K562 treated with DMSO at 1 percent for 48 hours (cell line): Measurements from ENCODE around the gene PBRM1. TPM values are rescaled to one million over a fixed set of nuclear protein-coding genes. Genes with fewer than 3 reads are reported as not detected.

ENCODE experiments used
- total RNA-seq: library from RNA; unstranded; fragments of 300-600 nt; gene quantifications from 2 replicates; pipeline ENCODE4 v1.2.3, GENCODE V29; 2022; ENCODE audit warnings: low replicate concordance; ENCODE audit errors: extremely low read depth

The PBRM1 gene
- total RNA-seq: not detected in 2 replicates

DNA sequence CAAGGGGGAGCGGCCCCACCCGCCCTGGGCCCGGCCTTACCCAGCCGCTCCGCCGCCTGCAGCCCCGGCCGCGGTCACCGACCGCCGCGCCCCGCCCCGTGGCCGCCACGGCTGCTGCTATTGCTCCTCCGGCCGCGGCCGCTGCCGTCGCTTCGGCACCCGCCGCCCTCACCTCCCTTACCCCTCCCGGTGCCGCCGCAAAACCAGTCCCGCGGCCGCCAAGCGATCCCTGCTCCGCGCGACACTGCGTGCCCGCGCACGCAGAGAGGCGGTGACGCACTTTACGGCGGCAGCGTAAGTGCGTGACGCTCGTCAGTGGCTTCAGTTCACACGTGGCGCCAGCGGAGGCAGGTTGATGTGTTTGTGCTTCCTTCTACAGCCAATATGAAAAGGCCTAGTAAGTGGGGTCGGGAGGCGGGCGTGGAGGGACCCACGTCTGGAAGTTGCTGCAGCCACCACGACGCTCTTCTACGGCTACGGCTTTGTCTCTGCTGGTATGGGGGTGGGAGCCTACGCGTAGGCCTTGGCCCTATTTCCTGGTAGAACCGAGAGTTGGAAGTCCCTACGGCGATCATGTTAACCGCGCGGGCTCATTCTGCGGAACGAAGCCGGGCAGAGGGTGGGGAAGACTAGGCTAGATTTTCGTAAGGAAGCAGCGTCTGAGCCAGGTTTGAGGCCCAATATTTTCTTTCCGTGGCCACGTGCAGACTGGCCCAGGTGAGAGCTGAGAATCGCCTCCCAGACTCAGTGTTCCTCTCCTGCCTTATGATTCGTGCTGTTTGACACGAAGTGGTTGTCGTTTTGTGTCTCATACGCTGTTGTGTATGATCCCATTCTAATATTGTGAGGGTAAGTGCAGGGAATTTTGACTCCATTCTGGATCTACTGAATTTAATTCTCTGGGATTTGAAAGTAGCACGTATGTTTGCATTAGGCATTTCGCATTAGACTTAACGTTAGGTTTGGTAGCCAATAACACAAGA, at the start of gene PBRM1, which contains the start of gene GNL3:
TSS of gene PBRM1 (minus strand) at position 205 of the 983 bp plus-strand sequence.
TSS of gene GNL3 (plus strand) at position 324 of the 983 bp plus-strand sequence. CDS start at position 385, 61 bp downstream.

DNA sequence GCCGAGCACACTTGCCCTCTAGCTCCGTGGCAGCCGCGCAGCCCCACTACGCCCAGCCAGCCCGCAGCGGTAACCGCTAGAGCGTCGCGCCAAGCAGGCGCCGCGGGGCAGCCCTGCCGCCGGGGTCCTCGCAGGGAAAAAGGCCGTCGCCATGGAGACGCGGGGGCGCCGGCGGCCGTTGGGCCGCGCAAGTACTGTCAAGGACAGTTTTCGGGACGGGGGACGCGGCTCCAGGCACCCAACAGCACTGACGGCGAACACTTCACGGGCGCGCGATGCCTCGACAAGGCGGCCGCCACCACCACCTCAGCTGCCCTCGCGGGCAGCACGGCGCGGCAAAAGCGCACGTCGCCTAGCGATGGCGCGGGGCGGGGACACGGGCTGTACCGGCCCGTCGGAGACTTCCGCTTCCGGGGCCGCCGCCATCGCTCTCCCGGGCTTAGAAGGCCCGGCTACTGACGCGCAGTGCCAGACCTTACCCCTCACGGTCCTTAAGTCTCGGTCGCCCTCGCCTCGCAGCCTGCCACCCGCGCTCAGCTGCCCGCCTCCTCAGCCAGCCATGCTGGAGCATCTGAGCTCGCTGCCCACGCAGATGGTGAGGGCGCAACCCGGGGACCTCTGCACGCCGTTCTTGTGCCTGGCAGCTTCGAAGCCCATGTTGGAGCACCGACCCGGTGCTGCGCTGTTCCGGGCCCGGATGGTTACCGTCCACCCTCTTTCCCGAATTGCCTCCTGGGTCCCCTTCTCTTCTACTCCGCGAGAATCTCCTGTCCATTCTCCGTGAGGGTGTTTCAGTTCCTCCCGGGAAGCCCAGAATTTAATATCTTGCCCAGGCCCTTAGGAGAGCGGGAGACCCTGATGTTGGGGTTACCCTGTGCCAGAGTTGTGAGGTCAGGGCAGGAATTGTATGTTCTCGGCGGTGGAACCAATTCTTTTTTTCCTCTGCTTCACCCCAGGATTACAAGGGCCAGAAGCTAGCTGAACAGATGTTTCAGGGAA, 20.3 kb upstream of the PBRM1 start, which contains the start of the genes GLT8D1 and SPCS1:
TSS of gene GLT8D1 (minus strand) at position 104 of the 999 bp plus-strand sequence. CDS start 5,331 bp downstream, outside the sequence.
TSS of gene SPCS1 (plus strand) at position 419 of the 999 bp plus-strand sequence. CDS start at position 560, 141 bp downstream.

DNA sequence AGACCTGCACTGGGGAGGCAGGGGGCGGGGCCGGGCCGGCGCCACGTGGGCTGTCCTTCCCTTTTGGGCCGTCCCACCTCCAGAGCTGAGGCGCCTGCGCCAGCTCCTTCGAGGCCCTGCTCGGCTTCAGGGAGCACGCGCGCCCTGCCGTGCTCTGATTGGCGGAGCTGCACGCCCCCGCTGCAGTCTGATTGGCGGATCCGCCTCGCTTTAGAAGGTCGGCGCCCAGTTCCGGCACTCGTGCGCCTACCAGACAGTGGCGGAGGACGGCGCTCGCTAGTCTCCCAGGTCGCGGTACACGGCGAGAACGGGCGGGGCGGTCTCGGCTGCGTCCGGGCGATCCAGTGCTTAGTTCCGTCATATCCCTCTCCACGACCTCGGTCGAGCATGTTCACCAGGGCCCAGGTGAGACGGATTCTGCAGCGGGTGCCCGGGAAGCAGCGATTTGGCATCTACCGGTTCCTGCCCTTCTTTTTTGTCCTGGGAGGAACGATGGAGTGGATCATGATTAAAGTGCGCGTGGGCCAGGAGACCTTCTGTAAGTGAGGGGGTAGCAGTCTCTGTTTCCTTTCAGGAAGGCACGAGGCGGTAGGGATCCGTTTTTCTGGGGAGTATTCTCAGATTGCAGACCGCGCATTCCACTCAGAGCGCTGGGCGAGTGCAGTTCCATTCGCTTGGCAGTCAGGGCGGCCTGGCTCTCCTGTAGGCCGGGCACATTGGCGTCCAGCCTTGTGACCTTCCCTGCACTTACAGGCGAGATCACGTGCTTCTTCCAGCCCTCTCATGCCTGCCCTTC, 149.1 kb downstream of the PBRM1 start, which contains the start of gene UQCC5:
TSS of gene UQCC5 (plus strand) at position 237 of the 796 bp plus-strand sequence. CDS start at position 388, 151 bp downstream.

DNA sequence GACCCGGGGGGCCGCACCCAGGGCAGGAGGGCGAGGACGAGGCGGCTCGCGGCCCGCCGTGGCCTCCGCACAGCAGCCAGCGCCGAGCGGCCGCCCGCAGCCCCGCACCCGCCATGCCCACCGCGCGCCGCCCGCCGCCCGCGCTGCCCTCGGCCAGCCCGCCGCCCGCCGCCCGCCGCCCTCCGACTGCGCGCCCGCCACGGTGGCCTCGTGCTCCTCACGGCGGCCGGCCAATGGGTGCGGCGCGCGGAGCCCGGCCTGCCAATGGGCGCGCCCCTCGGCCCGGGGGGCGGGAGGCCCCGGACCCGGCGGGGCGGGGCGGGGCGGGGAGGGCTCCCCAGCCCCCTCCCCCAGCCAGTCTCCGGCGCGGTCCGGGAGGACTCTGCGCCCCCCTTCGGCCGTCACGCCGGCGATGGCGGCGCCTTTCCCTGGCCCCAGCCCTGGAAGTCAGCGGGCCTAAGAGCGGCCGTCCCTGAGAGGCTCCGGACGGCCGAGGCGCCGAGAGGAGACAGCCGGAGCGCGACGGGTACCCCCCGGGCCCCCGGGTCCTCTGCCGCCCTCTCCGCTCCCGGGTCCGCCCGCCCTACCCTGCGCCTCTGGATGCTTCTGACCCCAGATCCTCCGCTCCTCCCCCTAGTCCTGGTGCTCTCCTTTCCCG, 152.0 kb downstream of the PBRM1 start, which contains the start of gene NT5DC2:
TSS of gene NT5DC2 (minus strand) at position 235 of the 658 bp plus-strand sequence. CDS start at position 115, 120 bp downstream.

Other genes with a start within 250 kb of the PBRM1 start
- gene SEMA3G, start 240.8 kb downstream of the PBRM1 start, total RNA-seq: not detected in 2 replicates
- not detected in 2 replicates for gene TNNC1, start 231.9 kb downstream of the PBRM1 start, total RNA-seq
- not detected in 2 replicates for gene NISCH, start 230.3 kb downstream of the PBRM1 start, total RNA-seq
- not detected in 2 replicates for gene STAB1, start 190.6 kb downstream of the PBRM1 start, total RNA-seq
- gene NT5DC2, start 152.1 kb downstream of the PBRM1 start, total RNA-seq: not detected in 2 replicates
- gene UQCC5, start 149.3 kb downstream of the PBRM1 start, total RNA-seq: not detected in 2 replicates
- not detected in 2 replicates for gene GNL3, start 119 bp upstream of the PBRM1 start, total RNA-seq
- not detected in 2 replicates for gene GLT8D1, start 19.9 kb upstream of the PBRM1 start, total RNA-seq
- gene SPCS1, start 20.2 kb upstream of the PBRM1 start, total RNA-seq: not detected in 2 replicates
- gene NEK4, start 85.0 kb upstream of the PBRM1 start, total RNA-seq: not detected in 2 replicates
- not detected in 2 replicates for gene ITIH1, start 91.7 kb upstream of the PBRM1 start, total RNA-seq
- not detected in 2 replicates for gene ITIH3, start 108.9 kb upstream of the PBRM1 start, total RNA-seq
- gene ITIH4, start 144.8 kb upstream of the PBRM1 start, total RNA-seq: not detected in 2 replicates
- gene MUSTN1, start 149.1 kb upstream of the PBRM1 start, total RNA-seq: not detected in 2 replicates
- not detected in 2 replicates for gene STIMATE, start 211.6 kb upstream of the PBRM1 start, total RNA-seq